ENCODE results near the gene HIBADH.

- no peak for TF ChIP-seq CTCF (IDR thresholded peaks at IDR 0.05)
- TF ChIP-seq ZFX (IDR thresholded peaks at IDR 0.05; ENCODE audit: borderline replicate concordance): no peak
Observed at GRCh38 chr7:27478084-27478483, 184.6 kb downstream of the HIBADH start.
